Effector CD8-positive, alpha-beta T cell (primary cell): ENCODE data around the gene STAT1.

ENCODE experiments used
- DNase-seq: peaks from one replicate; lab custom pipeline; 2025; lab: John Stamatoyannopoulos, UW
- total RNA-seq, 4 experiments: gene quantifications; one replicate each; lab custom pipeline; 2026; lab: John Stamatoyannopoulos, UW

Gene STAT1
- 255 to 566 (median 271) reads per million in 4 experiments for total RNA-seq

DNA sequence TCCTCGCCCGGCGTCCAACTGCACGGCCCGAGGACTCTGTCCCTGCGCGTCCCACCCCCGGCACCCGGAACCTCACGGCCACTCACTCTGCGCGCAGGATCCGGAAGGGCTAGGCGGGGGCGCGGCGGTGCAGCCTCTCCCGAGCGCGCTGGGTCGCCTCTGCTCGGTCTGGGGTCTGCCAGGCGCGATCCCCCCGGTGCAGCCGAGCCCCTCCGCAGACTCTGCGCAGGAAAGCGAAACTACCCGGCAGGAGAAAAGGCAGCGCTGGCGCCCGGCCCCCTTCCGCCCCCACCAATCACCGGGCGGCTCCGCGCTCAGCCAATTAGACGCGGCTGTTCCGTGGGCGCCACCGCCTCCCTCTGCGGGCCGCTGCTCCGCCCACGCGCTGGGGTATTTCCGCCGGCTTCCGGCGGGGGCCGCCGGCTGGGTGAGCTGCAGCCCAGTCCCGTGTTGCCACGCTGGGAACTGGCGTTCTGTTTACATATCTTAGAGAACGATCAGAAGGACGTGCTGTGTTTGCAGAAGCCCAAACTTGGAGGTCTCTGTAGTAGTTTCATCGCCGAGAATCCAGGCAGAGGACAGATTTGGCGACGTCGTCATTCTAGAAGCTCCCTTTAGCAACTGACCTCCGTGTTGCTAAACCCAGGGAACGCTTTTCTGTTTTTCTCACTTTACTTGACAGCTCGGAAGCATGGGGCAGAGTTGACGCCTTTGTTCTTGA, at the start of gene STAT1:
TSS of gene STAT1 (minus strand) at position 240 of the 721 bp plus-strand sequence. CDS start 4,168 bp downstream, outside the sequence.
- DNase-seq: peak; percentile 92

DNA sequence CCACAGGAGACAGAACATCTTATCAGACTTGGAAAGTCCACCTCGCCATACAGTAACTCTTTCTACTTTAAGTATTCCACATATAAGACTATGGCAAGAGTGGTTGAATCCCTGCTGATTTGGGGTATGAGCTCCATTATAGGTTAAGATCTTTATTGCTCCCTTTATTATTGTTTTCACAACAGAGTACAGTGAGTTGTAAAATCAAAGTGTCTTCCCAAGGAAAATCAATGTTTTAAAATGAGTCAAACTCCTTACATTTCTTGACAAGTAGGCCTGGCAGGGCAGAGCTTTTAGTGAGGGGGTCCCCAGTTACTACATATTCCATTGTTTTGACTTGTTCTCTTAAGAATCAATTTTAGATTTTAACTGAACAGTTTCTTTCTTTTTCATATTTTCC, 49.6 kb upstream of the STAT1 start:
- no peak for DNase-seq

DNA sequence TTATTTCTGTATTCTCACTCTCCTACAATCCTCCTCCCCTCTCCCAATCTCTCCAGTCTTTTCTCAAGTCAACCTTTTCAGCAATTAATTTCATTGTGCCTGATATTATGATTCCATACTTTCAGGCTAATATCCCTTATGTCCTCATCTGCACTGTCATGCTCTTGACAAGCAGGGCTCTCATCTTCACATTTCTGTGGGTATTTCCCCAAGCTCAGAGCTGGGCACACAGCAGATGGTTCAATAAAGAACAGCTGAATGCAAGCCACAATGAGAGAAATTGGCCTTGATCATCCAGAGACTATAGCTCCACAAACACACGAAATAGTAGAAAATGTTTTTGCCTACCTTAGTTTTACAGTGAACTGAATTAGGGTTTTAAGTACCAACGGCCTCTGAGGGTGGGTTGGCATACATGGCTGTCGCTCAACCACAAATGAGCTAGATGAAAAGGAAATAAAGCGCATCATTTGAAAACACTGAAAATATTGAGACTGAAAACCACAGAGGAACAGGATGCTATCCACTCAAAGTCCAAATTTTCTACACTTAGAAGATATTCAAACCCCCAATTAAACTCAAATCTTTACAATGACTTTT, 47.5 kb upstream of the STAT1 start:
- no peak for DNase-seq

DNA sequence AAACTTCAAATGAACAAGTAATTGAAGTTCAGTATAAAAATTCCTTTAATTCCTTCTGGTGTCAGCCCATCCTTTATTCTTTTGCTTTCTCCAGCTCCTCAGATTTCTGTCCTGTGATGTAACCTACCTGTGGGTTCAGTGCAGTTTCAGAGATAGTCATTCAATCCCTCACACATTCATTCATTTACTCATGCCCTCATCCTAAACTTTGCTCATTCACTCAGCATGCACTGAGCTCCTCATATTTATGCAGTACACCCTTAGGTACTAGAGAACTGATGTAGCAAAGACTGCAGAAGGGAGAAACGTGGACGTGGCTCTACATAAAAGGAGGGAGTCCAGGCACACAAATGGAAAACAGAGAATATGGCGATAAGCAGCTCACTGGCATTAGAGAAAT, 45.3 kb upstream of the STAT1 start:
- no peak for DNase-seq

DNA sequence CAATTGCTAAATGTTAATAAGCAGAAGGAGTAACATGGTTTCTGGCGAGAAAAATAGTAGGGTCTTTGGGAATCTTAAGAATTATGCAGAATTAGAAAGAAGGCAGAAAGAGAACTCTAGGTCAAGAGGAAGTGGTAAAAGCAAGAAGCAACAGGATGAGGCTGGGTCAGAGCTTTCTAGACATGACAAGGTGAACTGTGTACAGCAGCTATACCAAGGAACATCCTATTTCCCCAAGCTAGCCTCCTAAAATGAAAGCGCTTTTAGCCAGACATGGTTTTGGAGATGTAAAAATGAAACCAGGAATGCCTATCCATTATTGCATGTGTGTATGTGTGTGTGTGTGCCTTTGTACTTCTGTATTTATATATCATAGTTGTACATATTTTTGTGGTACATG, 42.3 kb upstream of the STAT1 start:
- no peak for DNase-seq

DNA sequence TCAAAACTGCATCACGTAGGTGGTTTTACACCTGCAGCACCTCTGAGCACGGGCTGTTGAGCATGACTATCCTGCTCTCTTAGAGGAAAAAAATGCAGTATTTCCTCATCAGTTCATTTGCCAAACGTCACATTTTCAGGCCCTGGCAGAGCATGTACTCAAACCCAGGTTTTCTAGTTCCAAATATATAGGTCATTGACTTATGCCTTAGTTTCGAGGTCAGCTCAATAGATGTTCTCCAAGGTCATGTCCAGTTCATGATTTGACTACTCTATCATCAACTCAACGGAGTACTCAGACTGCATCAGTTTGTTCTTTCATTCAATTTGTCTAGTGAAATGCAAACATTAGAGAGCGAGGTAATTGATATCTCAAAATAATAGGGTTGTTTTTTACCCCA, 39.3 kb upstream of the STAT1 start:
- DNase-seq: no peak

DNA sequence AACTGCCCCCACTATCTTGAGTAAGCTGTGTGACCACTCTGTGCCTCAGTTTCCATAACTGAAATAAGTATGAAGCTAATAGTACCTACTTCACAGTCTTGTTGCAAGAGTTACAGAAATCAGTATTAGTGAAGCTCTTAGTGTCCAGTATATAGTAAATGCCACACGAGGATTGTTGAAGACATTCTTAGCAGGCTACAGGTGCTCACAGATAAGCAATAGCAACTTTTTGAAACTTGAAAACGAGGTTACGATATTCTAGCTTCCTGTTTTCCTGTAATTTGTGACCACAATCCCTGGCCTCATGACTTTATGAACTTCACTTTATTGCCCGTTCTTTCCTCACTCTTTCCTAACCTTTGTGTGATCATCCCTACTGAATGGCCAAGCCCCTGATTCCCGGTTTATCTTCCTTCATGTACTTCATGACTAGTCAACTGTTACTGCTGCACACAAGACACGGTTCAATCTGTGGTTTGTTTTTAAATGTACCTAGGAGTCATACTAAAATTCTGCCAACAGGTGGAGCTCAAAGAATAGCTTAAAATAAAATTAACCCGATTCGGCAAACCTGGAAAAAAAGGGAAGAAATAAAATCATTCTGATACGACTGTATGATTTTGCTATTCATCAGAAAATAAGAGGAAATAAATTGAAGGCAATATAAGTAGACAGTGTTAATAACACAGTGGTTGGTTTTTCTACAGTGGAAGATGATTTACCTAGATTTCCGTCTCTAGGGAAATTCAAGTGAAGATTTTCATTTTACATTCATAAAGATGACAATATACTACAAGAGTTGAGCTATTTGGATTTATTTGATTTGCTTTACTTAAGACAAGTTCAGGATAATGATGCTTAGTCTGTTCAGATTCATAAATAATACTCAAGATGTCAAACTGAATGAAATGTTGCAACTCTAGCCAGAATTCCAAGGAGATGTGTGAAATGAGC, 38.1 kb upstream of the STAT1 start:
- no peak for DNase-seq

DNA sequence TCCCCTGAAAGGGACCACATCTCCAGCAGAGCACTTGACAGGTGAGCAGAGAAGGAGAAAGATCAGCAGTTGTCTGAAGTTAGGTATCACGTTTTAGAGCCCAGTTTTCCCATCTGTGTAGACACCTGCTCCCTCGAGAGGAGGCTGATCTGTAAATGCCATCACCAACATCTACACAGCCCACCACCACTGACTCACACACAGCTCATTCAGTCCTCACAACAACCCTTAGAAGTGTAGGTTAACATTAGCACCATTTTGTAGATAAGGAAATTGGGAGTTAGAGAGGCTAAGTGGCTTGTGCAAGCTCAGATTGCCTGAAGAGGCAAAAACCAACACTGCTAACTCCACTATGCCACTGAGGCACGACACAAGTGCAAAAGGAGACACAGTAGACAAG, 37.2 kb upstream of the STAT1 start:
- no peak for DNase-seq

DNA sequence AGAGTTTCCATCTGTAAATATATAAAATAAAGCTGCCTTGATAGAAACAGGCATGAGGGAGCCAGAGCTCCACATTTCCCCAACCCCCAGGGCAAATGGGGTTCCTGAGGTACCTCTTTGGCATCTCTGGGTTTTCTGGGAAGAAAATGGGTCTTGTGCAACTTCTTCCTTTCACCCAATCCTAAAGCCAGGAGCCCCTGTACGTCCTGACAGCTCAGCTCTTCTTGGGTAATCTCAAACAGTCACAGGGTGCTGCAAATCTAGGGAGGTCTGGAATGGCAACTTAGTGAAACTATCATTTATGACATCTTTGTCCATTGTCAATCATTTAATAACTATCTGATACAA, 36.6 kb upstream of the STAT1 start:
- no peak for DNase-seq

DNA sequence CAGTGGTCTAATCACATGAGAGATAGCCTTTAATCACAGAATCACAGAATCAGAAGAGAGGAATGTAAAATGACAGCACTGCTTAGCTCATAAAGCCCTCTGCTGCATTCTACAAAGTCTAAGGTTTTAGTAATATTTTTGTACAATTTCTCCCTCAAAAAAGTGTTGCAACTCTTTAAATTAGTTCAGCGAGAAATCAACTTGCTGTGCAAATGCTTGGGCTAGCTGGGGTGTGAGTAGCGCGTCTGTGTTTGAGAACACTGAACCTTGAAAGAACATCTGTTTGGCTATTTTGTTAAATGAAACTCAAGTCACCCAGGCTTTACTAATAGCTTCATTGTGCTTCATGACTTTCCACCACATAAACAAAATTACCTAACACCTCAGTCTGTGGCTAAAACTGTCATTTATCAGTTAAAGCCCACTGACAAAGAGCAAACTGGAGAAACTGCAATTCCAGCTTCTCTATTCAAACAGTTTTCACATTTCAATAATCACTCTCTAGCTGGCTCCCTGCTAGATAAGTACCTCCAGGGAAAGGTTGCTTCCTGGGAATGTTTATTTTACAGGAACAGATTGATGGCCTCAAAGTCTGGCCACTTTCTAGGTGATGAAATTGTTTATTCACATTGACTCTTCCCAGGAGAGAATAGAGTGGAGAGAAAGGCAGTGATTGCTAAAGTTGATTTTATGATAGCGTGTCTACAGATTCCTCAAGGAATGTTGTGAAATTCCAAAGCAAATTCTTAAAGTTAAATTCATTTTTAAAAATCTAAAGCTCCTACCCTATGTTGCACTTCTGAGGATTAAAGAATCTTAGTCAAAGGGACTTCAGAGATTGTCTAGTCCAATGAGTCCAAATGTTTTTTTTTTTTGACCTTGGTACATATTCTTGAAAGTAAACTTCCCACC, 36.0 kb upstream of the STAT1 start:
- DNase-seq: no peak

DNA sequence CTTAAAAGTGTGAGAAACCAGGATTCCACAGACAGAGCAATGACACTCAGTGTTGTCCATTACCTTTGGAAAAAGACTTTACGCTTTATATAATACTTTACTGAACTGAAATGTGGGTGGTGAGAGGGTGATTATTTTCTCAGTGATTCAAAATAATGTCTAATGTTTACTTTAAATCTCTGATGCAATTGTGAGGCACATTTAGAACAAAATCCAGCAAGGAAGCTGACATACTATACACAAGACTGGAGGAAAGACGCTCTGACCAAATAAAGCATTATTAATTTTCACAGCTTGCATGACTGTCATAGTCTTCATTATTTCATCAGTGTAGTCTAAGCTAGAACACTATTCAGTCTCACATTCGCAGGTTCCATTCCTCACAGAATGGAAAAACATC, 34.1 kb upstream of the STAT1 start:
- no peak for DNase-seq

DNA sequence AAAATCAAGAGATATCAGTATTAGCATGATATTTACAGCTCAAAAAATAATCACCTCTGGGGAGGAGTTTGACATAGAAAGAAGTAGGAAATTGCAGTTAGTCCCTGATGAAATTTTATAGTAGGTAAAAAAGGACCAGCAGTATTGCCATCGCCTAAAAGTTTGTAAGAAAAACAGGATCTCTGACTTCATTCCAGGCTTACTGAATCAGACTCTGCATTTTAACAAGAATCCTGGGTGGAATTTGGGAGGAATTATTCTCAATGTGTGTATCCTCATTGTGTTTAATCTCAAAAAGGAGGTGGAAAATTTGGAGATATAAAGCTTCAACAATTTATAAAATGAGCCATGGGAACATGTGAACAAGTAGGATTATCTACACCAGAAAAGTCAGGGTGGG, 31.2 kb upstream of the STAT1 start:
- no peak for DNase-seq

DNA sequence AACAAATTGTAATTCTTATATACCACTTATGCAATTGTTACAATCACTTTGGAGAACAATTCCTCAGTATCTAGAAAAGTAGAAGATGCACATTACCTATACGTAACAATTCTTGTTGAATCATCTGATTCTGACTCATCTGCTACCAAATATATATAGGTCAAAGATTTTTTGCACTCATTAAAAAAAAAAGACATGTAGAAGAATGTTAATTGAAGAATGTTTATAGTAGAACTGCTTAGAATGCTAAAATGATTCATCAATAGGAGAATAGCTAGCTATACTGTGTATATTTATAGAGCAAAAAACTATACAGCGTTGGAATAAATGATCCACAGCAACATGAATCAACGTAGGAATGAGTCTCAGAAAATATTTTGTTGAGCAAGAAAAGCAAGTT, 29.5 kb upstream of the STAT1 start:
- no peak for DNase-seq

DNA sequence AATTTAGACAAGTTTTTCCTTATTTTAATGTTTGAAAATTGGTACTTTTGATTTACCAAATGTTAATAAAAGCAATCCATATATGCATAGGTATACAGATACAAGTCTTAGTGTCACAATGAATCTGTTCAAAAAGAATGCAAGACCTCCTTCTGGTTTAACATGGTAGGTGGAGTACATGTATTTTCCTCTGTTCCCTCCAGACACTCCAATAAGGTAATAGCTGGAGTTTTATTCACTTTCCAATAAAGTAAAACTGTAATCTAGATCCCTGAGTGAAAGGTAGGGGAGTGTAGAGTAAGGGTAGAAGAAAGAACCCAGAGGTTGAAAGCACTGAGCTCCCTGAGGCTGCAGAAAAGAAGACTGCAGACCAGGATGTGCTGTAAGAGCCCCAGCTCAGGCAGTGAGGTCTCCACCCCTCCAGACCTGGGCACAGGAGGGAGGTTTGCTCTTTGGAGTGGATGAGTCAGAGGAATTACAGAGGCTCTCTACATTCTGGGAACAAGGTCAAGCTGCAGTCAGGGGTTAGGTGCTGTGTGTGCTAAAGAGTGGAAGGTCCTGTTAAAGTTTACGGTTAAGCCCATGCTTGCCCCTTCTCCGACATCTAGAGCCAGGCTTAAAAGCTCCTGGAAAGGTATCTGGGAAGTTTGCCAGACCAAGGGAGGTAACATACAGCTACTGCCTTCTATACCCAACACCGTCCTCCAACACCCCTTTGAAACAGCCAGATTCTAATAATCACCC, 27.6 kb upstream of the STAT1 start:
- DNase-seq: no peak

DNA sequence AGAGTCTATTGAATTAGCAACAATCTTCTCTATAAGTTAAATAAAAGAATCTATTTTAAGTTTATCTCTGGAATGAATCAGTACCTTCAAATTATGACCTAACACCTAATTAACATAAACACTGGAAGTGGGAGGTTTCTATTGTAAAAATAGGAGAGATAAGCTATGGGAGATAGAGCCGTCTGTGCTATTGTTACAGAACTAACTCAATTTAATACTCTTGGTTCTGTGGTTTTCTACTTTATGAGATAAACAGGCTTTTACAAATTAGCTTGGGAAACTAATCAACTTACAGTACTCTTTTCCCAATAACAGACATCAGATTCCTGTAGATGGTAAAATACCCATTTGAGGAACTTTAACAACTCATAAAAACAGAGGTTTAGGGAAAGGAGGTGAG, 25.6 kb upstream of the STAT1 start:
- DNase-seq: no peak

DNA sequence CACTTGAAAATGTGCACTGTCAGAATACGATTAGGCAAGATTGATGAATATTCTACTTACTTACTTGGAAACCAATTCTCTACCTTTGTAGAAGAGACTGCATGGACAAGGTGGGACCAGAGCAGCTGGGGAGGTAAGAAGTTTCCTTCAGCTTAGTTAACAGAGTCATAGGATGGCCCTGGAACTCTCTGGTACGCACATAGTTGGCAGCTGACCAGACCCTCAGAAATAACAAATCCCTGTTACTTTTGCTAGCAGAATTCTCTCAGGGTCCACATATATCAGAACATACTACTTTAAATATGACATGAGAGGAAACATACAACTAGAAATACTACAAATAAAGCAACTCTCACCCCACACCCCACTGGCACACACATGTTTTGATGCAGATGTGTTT, 24.8 kb upstream of the STAT1 start:
- no peak for DNase-seq

DNA sequence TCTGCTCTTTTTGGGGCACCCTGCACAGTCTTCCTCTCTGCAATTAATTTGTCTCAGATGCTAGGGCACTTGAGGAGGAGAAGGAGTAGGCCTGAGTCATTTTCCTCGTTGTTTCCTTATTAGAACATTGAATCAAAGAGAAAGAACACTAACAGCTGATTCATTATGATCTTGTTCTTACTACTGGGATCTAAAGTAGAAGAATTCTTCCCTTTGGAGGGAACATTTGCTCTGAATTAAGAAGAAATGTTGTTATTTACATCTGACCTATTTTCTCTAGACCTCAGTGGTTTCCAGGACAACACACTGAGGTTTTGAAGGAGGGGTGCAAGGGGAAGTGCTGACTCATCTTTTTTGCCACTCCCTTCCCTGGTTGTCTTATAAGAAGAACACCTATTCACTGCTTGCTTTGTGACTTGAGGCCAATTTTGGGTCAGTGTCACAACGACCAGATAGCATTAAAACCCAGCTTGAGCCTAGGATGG, 24.3 kb upstream of the STAT1 start:
- DNase-seq: no peak

DNA sequence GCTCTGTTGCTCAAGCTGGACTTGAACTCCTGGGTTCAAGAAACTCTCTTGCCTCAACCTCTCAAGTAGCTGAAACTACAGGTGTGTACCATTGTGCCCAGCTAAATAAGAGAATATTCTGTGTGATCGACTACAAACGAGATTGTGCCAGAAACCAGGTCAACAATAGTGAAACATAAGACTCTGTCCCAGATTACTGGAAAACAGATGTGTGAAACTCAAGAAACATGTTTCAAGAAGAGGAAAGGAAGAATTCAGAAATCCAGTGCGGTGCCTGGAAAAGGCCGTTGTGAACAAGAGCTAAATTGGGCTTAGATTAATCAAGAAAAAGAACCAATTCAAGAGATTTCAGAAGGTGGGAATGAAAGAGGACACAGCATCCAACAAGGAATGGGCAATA, 23.4 kb upstream of the STAT1 start:
- no peak for DNase-seq

DNA sequence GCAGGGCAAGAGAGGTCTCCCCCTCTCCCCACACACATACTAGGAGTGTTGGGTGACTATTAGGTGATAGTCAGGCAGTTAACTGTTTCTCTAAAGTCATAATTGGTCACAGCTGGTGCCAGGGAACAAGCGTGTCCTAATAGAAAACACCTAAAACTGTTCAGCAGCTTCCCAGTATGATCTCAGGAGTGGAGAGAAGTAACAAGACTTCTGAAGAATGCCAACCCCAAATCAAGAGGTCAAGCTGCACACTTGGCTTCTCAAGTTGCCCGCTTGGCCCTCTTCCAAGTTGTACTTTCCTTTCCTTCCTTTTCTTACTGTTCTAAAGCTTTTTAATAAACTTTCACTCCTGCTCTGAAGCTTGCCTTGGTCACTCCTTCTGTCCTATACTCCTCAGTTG, 22.4 kb upstream of the STAT1 start:
- no peak for DNase-seq

DNA sequence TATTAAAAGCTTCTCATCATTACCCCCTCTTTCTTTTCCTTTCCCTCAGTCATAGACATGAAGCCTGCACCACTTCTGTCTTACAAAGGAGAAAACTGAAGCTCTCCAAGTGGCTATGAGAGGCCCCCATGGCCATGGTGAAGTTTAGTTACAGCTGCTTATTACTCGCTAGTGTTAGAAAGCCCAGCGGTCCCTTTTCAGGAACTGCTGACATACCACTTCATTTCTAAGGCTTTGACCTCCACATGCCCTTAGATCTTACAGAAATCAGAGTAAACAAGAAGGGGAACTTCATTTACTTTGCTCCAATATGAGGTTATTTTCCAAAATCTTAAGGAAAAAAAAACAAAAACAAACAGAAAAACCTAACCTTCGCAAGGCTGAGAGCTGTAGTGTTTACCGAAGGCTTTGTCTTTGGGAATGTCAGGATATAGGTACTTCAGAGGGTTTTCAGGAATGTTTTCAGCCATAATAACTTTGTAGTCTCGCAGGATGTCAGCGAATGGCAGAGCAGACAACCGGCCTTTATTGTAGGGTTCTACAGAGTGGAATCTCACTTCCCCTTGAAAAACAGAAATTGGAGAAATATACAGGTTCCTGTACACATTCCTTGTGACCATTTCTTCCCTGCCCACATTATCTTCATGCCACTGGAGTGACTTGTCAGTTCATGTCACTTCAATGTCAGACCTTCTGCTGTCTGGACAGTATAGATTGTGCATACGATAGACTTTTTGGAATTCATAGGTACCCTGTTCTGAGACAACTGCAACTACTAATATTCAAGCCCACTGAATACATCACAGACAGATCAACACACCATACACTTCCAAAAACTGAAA, 18.8 kb upstream of the STAT1 start:
- no peak for DNase-seq
